WERI-Rb-1 (cell line): ENCODE results near the gene MYO18A.

ENCODE experiments used
- DNase-seq: peaks from one replicate; pipeline ENCODE4 v3.0.0-alpha.2; 2020
- H3K27ac ChIP-seq: fragments of 250-450 bp; sonication (Bioruptor Pico); 2 replicates; pipeline ENCODE4 v1.5.1; 2020; ENCODE audit warnings: mild to moderate bottlenecking, moderate library complexity
- H3K27me3 ChIP-seq: fragments of 250-450 bp; sonication (Bioruptor Pico); 2 replicates; pipeline ENCODE4 v1.5.1; 2021; ENCODE audit warnings: mild to moderate bottlenecking, low read depth, moderate library complexity; ENCODE audit not compliant: insufficient read depth, severe bottlenecking
- H3K36me3 ChIP-seq: fragments of 250-450 bp; sonication (Bioruptor Pico); 2 replicates; pipeline ENCODE4 v1.5.1; 2020; ENCODE audit warnings: mild to moderate bottlenecking, moderate library complexity
- H3K4me3 ChIP-seq: 2 replicates; pipeline ENCODE4 v1.5.1; 2011; ENCODE audit warnings: low read depth, mild to moderate bottlenecking, control low read depth, low read length
- H3K9me3 ChIP-seq: fragments of 250-450 bp; sonication (Bioruptor Pico); 2 replicates; pipeline ENCODE4 v1.5.1; 2021; ENCODE audit warnings: mild to moderate bottlenecking, moderate library complexity; ENCODE audit not compliant: severe bottlenecking
- CTCF ChIP-seq: IDR thresholded peaks from 2 replicates; pipeline ENCODE4 v1.5.1; 2011; ENCODE audit warnings: low read depth, mild to moderate bottlenecking, control low read depth, inconsistent platforms, low read length

The MYO18A gene

GRCh38 chr17:29157310-29157709, 22.9 kb downstream of the MYO18A start:
- TF ChIP-seq CTCF = no peak
- Histone ChIP-seq H3K9me3 (no peaks in the 10 kb centered on the region), H3K27ac (no peak overlapping the region), H3K4me3 (no peak overlapping the region), H3K27me3 (no peaks in the 10 kb centered on the region), H3K36me3 (no peaks in the 10 kb centered on the region; the same call in 1 of the 2 replicates)
- DNase-seq = no peak

GRCh38 chr17:29156781-29157180, 23.4 kb downstream of the MYO18A start:
- Histone ChIP-seq H3K27ac (no peak overlapping the region), H3K4me3 (no peak overlapping the region), H3K9me3 (no peaks in the 10 kb centered on the region), H3K27me3 (no peaks in the 10 kb centered on the region), H3K36me3 (no peaks in the 10 kb centered on the region)
- DNase-seq = no peak
- no peak for TF ChIP-seq CTCF

DNA sequence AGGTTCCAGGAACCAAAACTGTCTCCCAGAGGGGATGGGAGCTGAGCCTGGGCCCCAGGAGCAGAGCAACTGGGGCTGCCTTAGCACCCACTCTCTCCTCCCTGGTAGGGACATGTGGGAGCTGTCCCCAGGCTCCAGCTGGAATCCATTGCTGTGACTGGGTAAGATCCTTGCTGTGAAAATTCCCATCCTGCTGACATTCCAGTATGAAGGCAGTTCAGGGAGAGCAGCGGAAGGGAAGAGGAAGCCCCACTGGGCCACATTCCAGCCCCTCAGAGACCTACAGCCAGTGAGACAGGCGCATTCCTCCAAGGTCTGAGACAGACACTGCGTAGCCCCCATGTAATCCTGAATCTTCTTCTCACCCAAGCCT, 24.2 kb downstream of the MYO18A start:
- Histone ChIP-seq H3K27me3 (no peaks in the 10 kb centered on the region), H3K4me3 (no peak overlapping the region), H3K9me3 (no peaks in the 10 kb centered on the region), H3K36me3 (no peaks in the 10 kb centered on the region), H3K27ac (no peak overlapping the region)
- DNase-seq = no peak
- no peak for TF ChIP-seq CTCF

- no peak for DNase-seq
- Histone ChIP-seq H3K27ac (no peak overlapping the region), H3K9me3 (no peaks in the 10 kb centered on the region), H3K27me3 (no peaks in the 10 kb centered on the region), H3K36me3 (no peaks in the 10 kb centered on the region), H3K4me3 (no peak overlapping the region)
- TF ChIP-seq CTCF = no peak
Measured at GRCh38 chr17:29155227-29155965, 24.8 kb downstream of the MYO18A start.

- Histone ChIP-seq H3K27me3 (no peaks in the 10 kb centered on the region), H3K27ac (no peak overlapping the region), H3K4me3 (no peak overlapping the region), H3K36me3 (no peaks in the 10 kb centered on the region), H3K9me3 (no peaks in the 10 kb centered on the region)
- TF ChIP-seq CTCF = no peak
- DNase-seq = no peak
Measured at GRCh38 chr17:29154516-29155226, 25.5 kb downstream of the MYO18A start.
